ENCODE results near the gene EVC.

EVC gene

GRCh38 chr4:5798946-5799345 lies 87.9 kb downstream of the EVC start:
- H2BK120ac ChIP-seq (ENCODE audit: low read depth, low read length) = no peak overlapping the region
- H3K4me2 ChIP-seq (ENCODE audit: insufficient read depth, low read length, poor library complexity, severe bottlenecking) = no peak overlapping the region
- no CpG with 5 or more reads among the region's 11 CpGs for WGBS, 2 donors (ENCODE audit: extremely low coverage in 2 of 2, insufficient read length in 2 of 2, insufficient replicate concordance in 1 of 2)
- no peak overlapping the region for H2BK15ac ChIP-seq (ENCODE audit: low read length)
- H3K4ac ChIP-seq (ENCODE audit: low read length) = no peak overlapping the region
- no peak overlapping the region for H4K8ac ChIP-seq (ENCODE audit: low read depth, low read length)
- H3K18ac ChIP-seq (ENCODE audit: low read length) = no peak overlapping the region
- no peak overlapping the region for H3K23ac ChIP-seq (ENCODE audit: low read depth, low read length, poor library complexity)
- H3K9ac ChIP-seq (ENCODE audit: low read depth, low read length, poor library complexity) = no peak overlapping the region
- no peak overlapping the region for H3K27ac ChIP-seq (replicated peaks; ENCODE audit: low read length)
- peaks cover 15 to 36% of the 10 kb centered on the region in 2 donors for H3K36me3 ChIP-seq (replicated peaks in 1 of 2; ENCODE audit: control insufficient read depth in 2 of 2, insufficient read depth in 2 of 2, low read length in 2 of 2)
- no peak overlapping the region for H4K91ac ChIP-seq (ENCODE audit: low read depth, low read length, poor library complexity)
- H3K9me3 ChIP-seq (replicated peaks in 1 of 2; ENCODE audit: control insufficient read depth in 2 of 2, insufficient read depth in 1 of 2, low read depth in 1 of 2, low read length in 2 of 2) = peaks cover 0 to 5% of the 10 kb centered on the region in 2 donors
- H2AK5ac ChIP-seq (ENCODE audit: low read depth, low read length) = no peak overlapping the region
- no peak overlapping the region for H2AFZ ChIP-seq (ENCODE audit: low read length)
- DNase-seq (ENCODE audit: low spot score) = no peak
- H3K4me3 ChIP-seq (ENCODE audit: low read length in 2 of 2) = no peak overlapping the region
- H3K14ac ChIP-seq (ENCODE audit: low read length) = peak overlapping the region; percentile 71
- H3K27me3 ChIP-seq (ENCODE audit: control insufficient read depth in 3 of 3, insufficient read depth in 3 of 3, low read depth in 1 of 3, low read length in 3 of 3) = no peaks in the 10 kb centered on the region
- H2BK12ac ChIP-seq (ENCODE audit: low read length) = no peak overlapping the region
- H3K4me1 ChIP-seq (ENCODE audit: control insufficient read depth in 2 of 2, insufficient read depth in 1 of 2, low read depth in 1 of 2, low read length in 2 of 2) = no peaks in the 10 kb centered on the region
- no peaks in the 10 kb centered on the region for H3K79me1 ChIP-seq (ENCODE audit: low read depth, low read length)
- no peak overlapping the region for H2BK5ac ChIP-seq (ENCODE audit: low read length)

GRCh38 chr4:5799406-5799805 lies 88.4 kb downstream of the EVC start:
- Histone ChIP-seq H2BK5ac (ENCODE audit: low read length) (no peak overlapping the region), H3K18ac (ENCODE audit: low read length) (peak overlapping the region; percentile 76), H2AK5ac (ENCODE audit: low read depth, low read length) (no peak overlapping the region), H4K91ac (ENCODE audit: low read depth, low read length, poor library complexity) (no peak overlapping the region), H3K79me1 (ENCODE audit: low read depth, low read length) (no peaks in the 10 kb centered on the region), H2AFZ (ENCODE audit: low read length) (no peak overlapping the region), H4K8ac (ENCODE audit: low read depth, low read length) (peak overlapping the region; percentile 65), H3K4me2 (ENCODE audit: insufficient read depth, low read length, poor library complexity, severe bottlenecking) (no peak overlapping the region), H2BK120ac (ENCODE audit: low read depth, low read length) (no peak overlapping the region), H3K27me3 (ENCODE audit: control insufficient read depth in 3 of 3, insufficient read depth in 3 of 3, low read depth in 1 of 3, low read length in 3 of 3) (no peaks in the 10 kb centered on the region), H3K27ac (replicated peaks; ENCODE audit: low read length) (no peak overlapping the region), H3K4me3 (ENCODE audit: low read length in 2 of 2) (no peak overlapping the region), H2BK12ac (ENCODE audit: low read length) (no peak overlapping the region), H3K9ac (ENCODE audit: low read depth, low read length, poor library complexity) (no peak overlapping the region), H3K14ac (ENCODE audit: low read length) (peak overlapping the region; percentile 21), H3K36me3 (replicated peaks in 1 of 2; ENCODE audit: control insufficient read depth in 2 of 2, insufficient read depth in 2 of 2, low read length in 2 of 2) (peaks cover 15 to 38% of the 10 kb centered on the region in 2 donors), H2BK15ac (ENCODE audit: low read length) (no peak overlapping the region), H3K23ac (ENCODE audit: low read depth, low read length, poor library complexity) (peak overlapping the region; percentile 43), H3K4me1 (ENCODE audit: control insufficient read depth in 2 of 2, insufficient read depth in 1 of 2, low read depth in 1 of 2, low read length in 2 of 2) (no peaks in the 10 kb centered on the region), H3K9me3 (replicated peaks in 1 of 2; ENCODE audit: control insufficient read depth in 2 of 2, insufficient read depth in 1 of 2, low read depth in 1 of 2, low read length in 2 of 2) (peaks cover 0 to 5% of the 10 kb centered on the region in 2 donors), H3K4ac (ENCODE audit: low read length) (no peak overlapping the region)
- DNase-seq (ENCODE audit: low spot score) = no peak
- no CpG with 5 or more reads among the region's 11 CpGs for WGBS, 2 donors (ENCODE audit: extremely low coverage in 2 of 2, insufficient read length in 2 of 2, insufficient replicate concordance in 1 of 2)

- H3K9me3 ChIP-seq (replicated peaks in 1 of 2; ENCODE audit: control insufficient read depth in 2 of 2, insufficient read depth in 1 of 2, low read depth in 1 of 2, low read length in 2 of 2) = peaks cover 0 to 5% of the 10 kb centered on the region in 2 donors
- no peak overlapping the region for H3K4ac ChIP-seq (ENCODE audit: low read length)
- no peak overlapping the region for H3K4me2 ChIP-seq (ENCODE audit: insufficient read depth, low read length, poor library complexity, severe bottlenecking)
- H4K91ac ChIP-seq (ENCODE audit: low read depth, low read length, poor library complexity) = no peak overlapping the region
- no peak overlapping the region for H3K4me3 ChIP-seq (ENCODE audit: low read length in 2 of 2)
- no peak overlapping the region for H3K14ac ChIP-seq (ENCODE audit: low read length)
- H2BK5ac ChIP-seq (ENCODE audit: low read length) = no peak overlapping the region
- H3K79me1 ChIP-seq (ENCODE audit: low read depth, low read length) = no peaks in the 10 kb centered on the region
- H3K36me3 ChIP-seq (replicated peaks in 1 of 2; ENCODE audit: control insufficient read depth in 2 of 2, insufficient read depth in 2 of 2, low read length in 2 of 2) = peaks cover 16 to 41% of the 10 kb centered on the region in 2 donors
- H3K4me1 ChIP-seq (ENCODE audit: control insufficient read depth in 2 of 2, insufficient read depth in 1 of 2, low read depth in 1 of 2, low read length in 2 of 2) = no peaks in the 10 kb centered on the region
- no CpG with 5 or more reads among the region's 10 CpGs for WGBS, 2 donors (ENCODE audit: extremely low coverage in 2 of 2, insufficient read length in 2 of 2, insufficient replicate concordance in 1 of 2)
- no peak overlapping the region for H3K18ac ChIP-seq (ENCODE audit: low read length)
- no peak overlapping the region for H2BK15ac ChIP-seq (ENCODE audit: low read length)
- H3K27me3 ChIP-seq (ENCODE audit: control insufficient read depth in 3 of 3, insufficient read depth in 3 of 3, low read depth in 1 of 3, low read length in 3 of 3) = no peaks in the 10 kb centered on the region
- H3K9ac ChIP-seq (ENCODE audit: low read depth, low read length, poor library complexity) = peak overlapping the region; percentile 7
- no peak overlapping the region for H2BK12ac ChIP-seq (ENCODE audit: low read length)
- H3K23ac ChIP-seq (ENCODE audit: low read depth, low read length, poor library complexity) = no peak overlapping the region
- no peak overlapping the region for H3K27ac ChIP-seq (replicated peaks; ENCODE audit: low read length)
- H2AK5ac ChIP-seq (ENCODE audit: low read depth, low read length) = no peak overlapping the region
- H2AFZ ChIP-seq (ENCODE audit: low read length) = no peak overlapping the region
- H2BK120ac ChIP-seq (ENCODE audit: low read depth, low read length) = no peak overlapping the region
- no peak overlapping the region for H4K8ac ChIP-seq (ENCODE audit: low read depth, low read length)
- DNase-seq (ENCODE audit: low spot score) = no peak
Observed at GRCh38 chr4:5800496-5800895, 89.5 kb downstream of the EVC start.

GRCh38 chr4:5801696-5802095 lies 90.7 kb downstream of the EVC start:
- Histone ChIP-seq H3K27me3 (ENCODE audit: control insufficient read depth in 3 of 3, insufficient read depth in 3 of 3, low read depth in 1 of 3, low read length in 3 of 3) (no peaks in the 10 kb centered on the region), H2BK15ac (ENCODE audit: low read length) (no peak overlapping the region), H3K18ac (ENCODE audit: low read length) (no peak overlapping the region), H4K8ac (ENCODE audit: low read depth, low read length) (no peak overlapping the region), H3K27ac (replicated peaks; ENCODE audit: low read length) (no peak overlapping the region), H3K4me3 (ENCODE audit: low read length in 2 of 2) (peak overlapping the region in 1 of 2 donors; percentile 14), H3K4me1 (ENCODE audit: control insufficient read depth in 2 of 2, insufficient read depth in 1 of 2, low read depth in 1 of 2, low read length in 2 of 2) (no peaks in the 10 kb centered on the region), H2BK12ac (ENCODE audit: low read length) (no peak overlapping the region), H3K79me1 (ENCODE audit: low read depth, low read length) (no peaks in the 10 kb centered on the region), H3K23ac (ENCODE audit: low read depth, low read length, poor library complexity) (peak overlapping the region; percentile 92), H3K9me3 (replicated peaks in 1 of 2; ENCODE audit: control insufficient read depth in 2 of 2, insufficient read depth in 1 of 2, low read depth in 1 of 2, low read length in 2 of 2) (peaks cover 0 to 5% of the 10 kb centered on the region in 2 donors), H3K14ac (ENCODE audit: low read length) (no peak overlapping the region), H2AK5ac (ENCODE audit: low read depth, low read length) (no peak overlapping the region), H2BK120ac (ENCODE audit: low read depth, low read length) (no peak overlapping the region), H2BK5ac (ENCODE audit: low read length) (no peak overlapping the region), H2AFZ (ENCODE audit: low read length) (no peak overlapping the region), H4K91ac (ENCODE audit: low read depth, low read length, poor library complexity) (no peak overlapping the region), H3K4me2 (ENCODE audit: insufficient read depth, low read length, poor library complexity, severe bottlenecking) (no peak overlapping the region), H3K36me3 (replicated peaks in 1 of 2; ENCODE audit: control insufficient read depth in 2 of 2, insufficient read depth in 2 of 2, low read length in 2 of 2) (peaks cover 14 to 37% of the 10 kb centered on the region in 2 donors), H3K9ac (ENCODE audit: low read depth, low read length, poor library complexity) (no peak overlapping the region), H3K4ac (ENCODE audit: low read length) (no peak overlapping the region)
- no CpG with 5 or more reads among the region's 13 CpGs for WGBS, 2 donors (ENCODE audit: extremely low coverage in 2 of 2, insufficient read length in 2 of 2, insufficient replicate concordance in 1 of 2)
- no peak for DNase-seq (ENCODE audit: low spot score)

Data from neuronal stem cell (in vitro differentiated cells).